ENCODE data around the gene RGL4. TPM values are rescaled to one million over a fixed set of nuclear protein-coding genes. Genes with fewer than 3 reads are reported as not detected.

The RGL4 gene
- total and polyA plus RNA-seq, 9 donors: 0.13 to 2.4 (median 1.4) TPM

GRCh38 chr22:23688121-23688520, 2.7 kb upstream of the RGL4 start:
- no peak for DNase-seq
- 90% methylated on average over 10 of the region's 10 CpGs for WGBS (ENCODE audit: insufficient coverage)
- Histone ChIP-seq H3K4me1 (ENCODE audit: control insufficient read depth, insufficient read depth, low read length) (peaks cover 35% of the 10 kb centered on the region), H3K4me3 (ENCODE audit: low read length) (no peak overlapping the region), H3K27ac (ENCODE audit: low read length) (no peak overlapping the region), H3K9me3 (replicated peaks; ENCODE audit: control insufficient read depth, low read depth, low read length) (no peaks in the 10 kb centered on the region), H3K27me3 (ENCODE audit: control insufficient read depth, insufficient read depth, low read length) (no peaks in the 10 kb centered on the region), H3K36me3 (ENCODE audit: control insufficient read depth, insufficient read depth, low read length) (peaks cover 24% of the 10 kb centered on the region)

- no peaks in the 10 kb centered on the region for H3K9me3 ChIP-seq (replicated peaks; ENCODE audit: control insufficient read depth, low read depth, low read length)
- H3K27me3 ChIP-seq (ENCODE audit: control insufficient read depth, insufficient read depth, low read length): no peaks in the 10 kb centered on the region
- WGBS (ENCODE audit: insufficient coverage): 86% methylated on average over 9 of the region's 9 CpGs
- H3K4me3 ChIP-seq (ENCODE audit: low read length): no peak overlapping the region
- H3K4me1 ChIP-seq (ENCODE audit: control insufficient read depth, insufficient read depth, low read length): peaks cover 38% of the 10 kb centered on the region
- H3K27ac ChIP-seq (ENCODE audit: low read length): no peak overlapping the region
- DNase-seq: no peak
- peaks cover 27% of the 10 kb centered on the region for H3K36me3 ChIP-seq (ENCODE audit: control insufficient read depth, insufficient read depth, low read length)
Measured at GRCh38 chr22:23688571-23688970, 2.2 kb upstream of the RGL4 start.

- 92% methylated on average over 7 of the region's 7 CpGs for whole genome bisulfite sequencing (ENCODE audit: insufficient coverage)
- H3K4me3 ChIP-seq (ENCODE audit: low read length): no peak overlapping the region
- H3K36me3 ChIP-seq (ENCODE audit: control insufficient read depth, insufficient read depth, low read length): peaks cover 33% of the 10 kb centered on the region
- peaks cover 33% of the 10 kb centered on the region for H3K4me1 ChIP-seq (ENCODE audit: control insufficient read depth, insufficient read depth, low read length)
- H3K27ac ChIP-seq (ENCODE audit: low read length): no peak overlapping the region
- H3K27me3 ChIP-seq (ENCODE audit: control insufficient read depth, insufficient read depth, low read length): no peaks in the 10 kb centered on the region
- DNase-seq: no peak
- H3K9me3 ChIP-seq (replicated peaks; ENCODE audit: control insufficient read depth, low read depth, low read length): no peaks in the 10 kb centered on the region
Measured at GRCh38 chr22:23689414-23689813, 1.4 kb upstream of the RGL4 start.

GRCh38 chr22:23691748-23692423, 1.1 kb downstream of the RGL4 start:
- Histone ChIP-seq H3K27ac (ENCODE audit: low read length) (no peak overlapping the region), H3K4me3 (ENCODE audit: low read length) (no peak overlapping the region), H3K4me1 (ENCODE audit: control insufficient read depth, insufficient read depth, low read length) (peaks cover 19% of the 10 kb centered on the region), H3K27me3 (ENCODE audit: control insufficient read depth, insufficient read depth, low read length) (no peaks in the 10 kb centered on the region), H3K36me3 (ENCODE audit: control insufficient read depth, insufficient read depth, low read length) (peaks cover 42% of the 10 kb centered on the region), H3K9me3 (replicated peaks; ENCODE audit: control insufficient read depth, low read depth, low read length) (no peaks in the 10 kb centered on the region)
- no peak for DNase-seq
- WGBS (ENCODE audit: insufficient coverage): 97% methylated on average over 4 of the region's 12 CpGs

- 80% methylated on average over 10 of the region's 12 CpGs for WGBS (ENCODE audit: insufficient coverage)
- Histone ChIP-seq H3K9me3 (replicated peaks; ENCODE audit: control insufficient read depth, low read depth, low read length) (no peaks in the 10 kb centered on the region), H3K27ac (ENCODE audit: low read length) (no peak overlapping the region), H3K4me1 (ENCODE audit: control insufficient read depth, insufficient read depth, low read length) (peaks cover 19% of the 10 kb centered on the region), H3K27me3 (ENCODE audit: control insufficient read depth, insufficient read depth, low read length) (no peaks in the 10 kb centered on the region), H3K36me3 (ENCODE audit: control insufficient read depth, insufficient read depth, low read length) (peaks cover 42% of the 10 kb centered on the region), H3K4me3 (ENCODE audit: low read length) (no peak overlapping the region)
- DNase-seq: peak; percentile 57
Measured at GRCh38 chr22:23692598-23693291, 1.9 kb downstream of the RGL4 start.

- DNase-seq: no peak
- Histone ChIP-seq H3K36me3 (ENCODE audit: control insufficient read depth, insufficient read depth, low read length) (peaks cover 34% of the 10 kb centered on the region), H3K4me3 (ENCODE audit: low read length) (no peak overlapping the region), H3K4me1 (ENCODE audit: control insufficient read depth, insufficient read depth, low read length) (peaks cover 22% of the 10 kb centered on the region), H3K9me3 (replicated peaks; ENCODE audit: control insufficient read depth, low read depth, low read length) (no peaks in the 10 kb centered on the region), H3K27ac (ENCODE audit: low read length) (no peak overlapping the region), H3K27me3 (ENCODE audit: control insufficient read depth, insufficient read depth, low read length) (no peaks in the 10 kb centered on the region)
- WGBS (ENCODE audit: insufficient coverage): 92% methylated on average over 8 of the region's 11 CpGs
Measured at GRCh38 chr22:23693979-23694680, 3.3 kb downstream of the RGL4 start.

- no CpG with 5 or more reads among the region's 3 CpGs for WGBS (ENCODE audit: insufficient coverage)
- Histone ChIP-seq H3K4me1 (ENCODE audit: control insufficient read depth, insufficient read depth, low read length) (peaks cover 22% of the 10 kb centered on the region), H3K9me3 (replicated peaks; ENCODE audit: control insufficient read depth, low read depth, low read length) (no peaks in the 10 kb centered on the region), H3K27me3 (ENCODE audit: control insufficient read depth, insufficient read depth, low read length) (no peaks in the 10 kb centered on the region), H3K36me3 (ENCODE audit: control insufficient read depth, insufficient read depth, low read length) (peaks cover 29% of the 10 kb centered on the region), H3K4me3 (ENCODE audit: low read length) (no peak overlapping the region), H3K27ac (ENCODE audit: low read length) (no peak overlapping the region)
- DNase-seq: no peak
Measured at GRCh38 chr22:23695141-23695540, 4.3 kb downstream of the RGL4 start.

GRCh38 chr22:23695571-23696325, 4.9 kb downstream of the RGL4 start:
- Histone ChIP-seq H3K4me3 (ENCODE audit: low read length) (no peak overlapping the region), H3K27me3 (ENCODE audit: control insufficient read depth, insufficient read depth, low read length) (no peaks in the 10 kb centered on the region), H3K36me3 (ENCODE audit: control insufficient read depth, insufficient read depth, low read length) (peaks cover 29% of the 10 kb centered on the region), H3K9me3 (replicated peaks; ENCODE audit: control insufficient read depth, low read depth, low read length) (no peaks in the 10 kb centered on the region), H3K27ac (ENCODE audit: low read length) (no peak overlapping the region), H3K4me1 (ENCODE audit: control insufficient read depth, insufficient read depth, low read length) (peaks cover 22% of the 10 kb centered on the region)
- WGBS (ENCODE audit: insufficient coverage): 84% methylated on average over 15 of the region's 19 CpGs
- no peak for DNase-seq

GRCh38 chr22:23696326-23696851, 5.6 kb downstream of the RGL4 start:
- 64% methylated on average over 9 of the region's 13 CpGs for WGBS (ENCODE audit: insufficient coverage)
- Histone ChIP-seq H3K4me3 (ENCODE audit: low read length) (no peak overlapping the region), H3K27ac (ENCODE audit: low read length) (no peak overlapping the region), H3K9me3 (replicated peaks; ENCODE audit: control insufficient read depth, low read depth, low read length) (no peaks in the 10 kb centered on the region), H3K36me3 (ENCODE audit: control insufficient read depth, insufficient read depth, low read length) (peaks cover 31% of the 10 kb centered on the region), H3K27me3 (ENCODE audit: control insufficient read depth, insufficient read depth, low read length) (no peaks in the 10 kb centered on the region), H3K4me1 (ENCODE audit: control insufficient read depth, insufficient read depth, low read length) (peaks cover 22% of the 10 kb centered on the region)
- no peak for DNase-seq
